ENCODE results near the gene IL11. TPM values are rescaled to one million over a fixed set of nuclear protein-coding genes. Genes with fewer than 3 reads are reported as not detected.

IL11 gene
- total and polyA plus RNA-seq, 2 of the 8 experiments (the other 6 are each of a cell fraction or from before 2014, with no cell fraction given): 1.7 to 2.8 TPM

GRCh38 chr19:55406826-55407549, 36.7 kb upstream of the IL11 start:
- Histone ChIP-seq H3K14ac (ENCODE audit: insufficient read length) (no peak overlapping the region), H2BK20ac (ENCODE audit: low read length) (no peak overlapping the region), H3K79me1 (ENCODE audit: low read depth, low read length) (peaks cover 15% of the 10 kb centered on the region), H4K91ac (replicated peaks; ENCODE audit: insufficient read length, low read length) (no peak overlapping the region), H2BK5ac (ENCODE audit: low read depth, low read length) (no peak overlapping the region), H4K8ac (ENCODE audit: extremely low read depth, insufficient read depth, low read length) (no peak overlapping the region; the same call in 1 of the 2 replicates), H3K36me3 (ENCODE audit: control insufficient read depth in 2 of 4, insufficient read depth in 4 of 4, low read length in 3 of 4) (peaks cover 21 to 48% (median 38%) of the 10 kb centered on the region in 4 experiments), H3K4ac (replicated peaks; ENCODE audit: insufficient read length, low read depth, low read length) (no peak overlapping the region), H3K18ac (ENCODE audit: extremely low read depth, low read length) (peak overlapping the region; percentile 83; the same call in 1 of the 2 replicates), H3K79me2 (ENCODE audit: control insufficient read depth in 1 of 2, insufficient read depth in 2 of 2, low read length in 2 of 2) (peaks cover 12 to 33% of the 10 kb centered on the region in 2 experiments), H3K27ac (ENCODE audit: low read depth, low read length) (peak overlapping the region; percentile 94), H2BK12ac (ENCODE audit: low read depth, low read length) (no peak overlapping the region), H4K20me1 (replicated peaks in 1 of 2; ENCODE audit: control insufficient read depth in 1 of 2, insufficient read depth in 2 of 2, low read length in 2 of 2) (peaks cover 33 to 34% of the 10 kb centered on the region in 2 experiments), H2AFZ (ENCODE audit: low read length) (no peak overlapping the region), H3K9ac (replicated peaks in 1 of 4; ENCODE audit: extremely low read depth in 1 of 4, low read depth in 3 of 4, low read length in 3 of 4) (peak overlapping the region; percentile 56 to 85 (median 80)), H2BK15ac (ENCODE audit: low read length) (no peak overlapping the region), H3K4me2 (ENCODE audit: insufficient read depth in 1 of 2, low read depth in 2 of 2, low read length in 2 of 2) (peak overlapping the region; percentile 88 to 99), H3K4me3 (ENCODE audit: extremely low read depth in 1 of 4, insufficient read depth in 2 of 4, low read depth in 3 of 4, low read length in 4 of 4) (peak overlapping the region; percentile 64 to 98 (median 80)), H4K5ac (ENCODE audit: insufficient read length, low read depth, low read length) (no peak overlapping the region), H3K9me3 (ENCODE audit: insufficient read depth in 2 of 2, low read depth in 1 of 2, low read length in 1 of 2) (no peaks in the 10 kb centered on the region; a peak in 1 of 4 replicates), H3K23ac (ENCODE audit: insufficient read length) (no peak overlapping the region), H2AK5ac (ENCODE audit: low read depth, low read length) (no peak overlapping the region), H3K23me2 (ENCODE audit: low read depth, low read length) (peaks cover 13% of the 10 kb centered on the region), H3K27me3 (replicated peaks in 1 of 4; ENCODE audit: control insufficient read depth in 3 of 4, extremely low read depth in 1 of 4, insufficient read depth in 3 of 4, low read length in 3 of 4) (peaks cover 0 to 4% (median 1%) of the 10 kb centered on the region in 4 experiments; a peak in 2 of 7 replicates), H3K56ac (replicated peaks; ENCODE audit: insufficient read length, low read depth, low read length) (no peak overlapping the region), H3K4me1 (replicated peaks in 1 of 4; ENCODE audit: control insufficient read depth in 3 of 4, insufficient read depth in 4 of 4, low read length in 3 of 4) (peaks cover 0 to 20% (median 13%) of the 10 kb centered on the region in 4 experiments; a peak in 6 of 7 replicates), H2BK120ac (replicated peaks; ENCODE audit: low read depth, low read length) (no peak overlapping the region)
- CTCF ChIA-PET (ENCODE audit: partially characterized antibody): interaction anchor here (1.1 to 2.2 kb wide), 2 partner anchors 23 to 24 kb away, joined by 3 to 8 read pairs; partner anchors contain the start of gene TMEM238
- FAIRE-seq (no peak), DNase-seq (ENCODE audit: low read depth in 1 of 2, low spot score in 2 of 2) (no peak)
- POLR2A ChIA-PET (ENCODE audit: partially characterized antibody): interaction anchor here (0.6 to 34.6 kb wide), 70 partner anchors 6 to 987 kb away, joined by 3 to 874 read pairs (median 5); partner anchors contain the start of genes C19orf85, DNAAF3, EPS8L1 and FIZ1
- TF ChIP-seq KDM1A (IDR thresholded peaks at IDR 0.05; ENCODE audit: borderline replicate concordance, low read length): no peak
- no peak for TF ChIP-seq KDM4A (IDR thresholded peaks at IDR 0.05; ENCODE audit: low read depth, low read length, severe bottlenecking)
- no peak for TF ChIP-seq HDAC2 (IDR thresholded peaks at IDR 0.05; ENCODE audit: borderline replicate concordance in 1 of 2, low read depth in 2 of 2, low read length in 2 of 2)
- no peak for TF ChIP-seq EP300 (IDR thresholded peaks at IDR 0.05; ENCODE audit: borderline replicate concordance in 1 of 2, low read depth in 2 of 2, low read length in 2 of 2)
- no peak for TF ChIP-seq SUZ12 (IDR thresholded peaks at IDR 0.05; ENCODE audit: low read length)
- 40% methylated on average over 14 of the region's 35 CpGs; no CpG with 5 or more reads in 1 of the 2 experiments for WGBS, 2 experiments (ENCODE audit: extremely low coverage in 1 of 2, insufficient coverage in 1 of 2, insufficient read length in 1 of 2, insufficient replicate concordance in 2 of 2, low coverage in 1 of 2, low lambda C conversion rate in 2 of 2, missing lambda C conversion rate in 1 of 2)
